ENCODE results near the gene FHOD3. TPM values are rescaled to one million over a fixed set of nuclear protein-coding genes. Genes with fewer than 3 reads are reported as not detected.

The FHOD3 gene
- polyA plus RNA-seq, 2 of the 4 experiments (the other 2 are of a cell fraction) = 2.5 to 3.6 TPM

GRCh38 chr18:36734596-36734995 is 437.1 kb downstream of the FHOD3 start:
- FAIRE-seq (no peak), DNase-seq (ENCODE audit: low read depth in 1 of 2, low spot score in 1 of 2) (no peak), ATAC-seq (no peak)
- H3K4me3 ChIP-seq = no peak overlapping the region
- no peaks in the 10 kb centered on the region for H3K9me3 ChIP-seq
- no peaks in the 10 kb centered on the region for H3K4me1 ChIP-seq
- WGBS (ENCODE audit: missing lambda C conversion rate) = 61% methylated on average over 3 of the region's 4 CpGs
- H3K4me2 ChIP-seq = no peak overlapping the region
- H3K27ac ChIP-seq = no peak overlapping the region
- POLR2A ChIA-PET = no interaction called here
- TF ChIP-seq JUN (IDR thresholded peaks at IDR 0.05) = no peak
- no peak for TF ChIP-seq CEBPB (IDR thresholded peaks at IDR 0.05)
- no peak for TF ChIP-seq POLR2A (IDR thresholded peaks at IDR 0.05; ENCODE audit: low read length)
- TF ChIP-seq CBX2 (IDR thresholded peaks at IDR 0.05; ENCODE audit: borderline replicate concordance, low read depth) = no peak
- no peak for TF ChIP-seq FOSL2 (IDR thresholded peaks at IDR 0.05)
- TF ChIP-seq FOSL2 (CRISPR knock-in tag; IDR thresholded peaks at IDR 0.05) = no peak
- no peak for TF ChIP-seq ZNF302 (CRISPR knock-in tag; IDR thresholded peaks at IDR 0.05)
- TF ChIP-seq MAX (IDR thresholded peaks at IDR 0.05) = no peak
- no peak for TF ChIP-seq EHMT2 (IDR thresholded peaks at IDR 0.05; ENCODE audit: low read depth)
- TF ChIP-seq CHD4 (IDR thresholded peaks at IDR 0.05; ENCODE audit: borderline replicate concordance) = no peak
- no peak for TF ChIP-seq REST (IDR thresholded peaks at IDR 0.05)
- no peak for TF ChIP-seq PHF8 (IDR thresholded peaks at IDR 0.05; ENCODE audit: borderline replicate concordance, low read depth)
- TF ChIP-seq MYC (IDR thresholded peaks at IDR 0.05; ENCODE audit: borderline replicate concordance, low read length) = no peak
- TF ChIP-seq RNF2 (IDR thresholded peaks at IDR 0.05; ENCODE audit: borderline replicate concordance, low read depth) = no peak
- no peak for TF ChIP-seq TFCP2L1 (CRISPR knock-in tag; IDR thresholded peaks at IDR 0.05)
- TF ChIP-seq RCOR1 (IDR thresholded peaks at IDR 0.05; ENCODE audit: low read depth, low read length) = no peak
- CTCF ChIA-PET = no interaction called here

- FAIRE-seq = no peak
- WGBS (ENCODE audit: missing lambda C conversion rate) = 79% methylated on average over 2 of the region's 2 CpGs
- no peak overlapping the region for H3K4me2 ChIP-seq
- POLR2A ChIA-PET = no interaction called here
- no peaks in the 10 kb centered on the region for H3K9me3 ChIP-seq
- CTCF ChIA-PET = no interaction called here
- ATAC-seq = no peak
- TF ChIP-seq MYC (IDR thresholded peaks at IDR 0.05; ENCODE audit: borderline replicate concordance, low read length) = no peak
- no peak for TF ChIP-seq NR3C1 (IDR thresholded peaks at IDR 0.05)
- no peak for TF ChIP-seq RCOR1 (IDR thresholded peaks at IDR 0.05; ENCODE audit: low read depth, low read length)
- no peak for TF ChIP-seq HDAC2 (IDR thresholded peaks at IDR 0.05)
- TF ChIP-seq TFCP2L1 (CRISPR knock-in tag; IDR thresholded peaks at IDR 0.05) = no peak
- no peak for TF ChIP-seq ELK1 (IDR thresholded peaks at IDR 0.05; ENCODE audit: low read depth, low read length)
- no peak for TF ChIP-seq FOXS1 (CRISPR knock-in tag; IDR thresholded peaks at IDR 0.05)
- TF ChIP-seq USF2 (IDR thresholded peaks at IDR 0.05) = no peak
- TF ChIP-seq HES2 (IDR thresholded peaks at IDR 0.05) = no peak
- TF ChIP-seq HOXA7 (CRISPR knock-in tag; IDR thresholded peaks at IDR 0.05) = no peak
- no peak for TF ChIP-seq JUN (IDR thresholded peaks at IDR 0.05)
- TF ChIP-seq GATA3 (IDR thresholded peaks at IDR 0.05; ENCODE audit: borderline replicate concordance) = no peak
- TF ChIP-seq CTCF (IDR thresholded peaks at IDR 0.05) = no peak
- H3K27ac ChIP-seq = no peak overlapping the region
- H3K4me3 ChIP-seq = no peak overlapping the region
- no peak for DNase-seq (ENCODE audit: low read depth in 1 of 2, low spot score in 1 of 2)
- no peaks in the 10 kb centered on the region for H3K4me1 ChIP-seq
Observed at GRCh38 chr18:36735130-36735529, 437.6 kb downstream of the FHOD3 start.
